GM12878 (cell line): Measurements from ENCODE around the gene ZGLP1. TPM values are rescaled to one million over a fixed set of nuclear protein-coding genes. Genes with fewer than 3 reads are reported as not detected.

Experiments used
- ATAC-seq: fragments of 200-7000 bp; cut with Tn5 transposase; 3 replicates; pipeline ENCODE4 v1.9.1; 2020; ENCODE audit warnings: mild to moderate bottlenecking, moderate library complexity
- BruUV-seq: library from RNA; stranded (reverse); fragments of 400-500 nt; replicated peaks from 2 replicates; lab custom pipeline; 2021; lab: Mats Ljungman, UMichigan
- CTCF ChIA-PET: fragments of 300-600 bp; sonication (Branson Sonifier 250); formaldehyde crosslinking; extraction: SDS; loops from one replicate; lab custom pipeline; 2021; ENCODE audit warnings: inconsistent platforms; lab: Yijun Ruan, JAX
- POLR2A ChIA-PET: fragments of 350-600 bp; formaldehyde crosslinking; extraction: SDS; loops from one replicate; lab custom pipeline; 2021; ENCODE audit warnings: inconsistent platforms; lab: Charles Lee
- RAD21 ChIA-PET: fragments of 300-600 bp; sonication (Branson Sonifier 250); formaldehyde crosslinking; loops from one replicate; lab custom pipeline; 2023; ENCODE audit warnings: antibody characterized with exemption; ENCODE audit not compliant: unreplicated experiment; lab: Charles Lee
- SMC1A ChIA-PET: fragments of 300-600 bp; sonication (Branson Sonifier 250); formaldehyde crosslinking; loops from one replicate; lab custom pipeline; 2023; ENCODE audit not compliant: unreplicated experiment, uncharacterized antibody; lab: Charles Lee
- DNase-seq: peaks from one replicate; pipeline ENCODE4 v3.0.0-alpha.2; 2011; ENCODE audit warnings: low read depth, low spot score
- FAIRE-seq: peaks from 3 replicates; lab custom pipeline; 2011; peaks lifted over from hg19 to GRCh38; lab: Jason Lieb, UNC
- H2AFZ ChIP-seq: 2 replicates; pipeline ENCODE4 v1.6.0; 2011; ENCODE audit warnings: low read depth, low read length, control low read depth; ENCODE audit not compliant: control insufficient read depth
- H3K27ac ChIP-seq: 2 replicates; pipeline ENCODE4 v1.5.1; 2011; ENCODE audit warnings: control low read depth; ENCODE audit not compliant: control insufficient read depth, insufficient read depth
- H3K27me3 ChIP-seq, 2 experiments: replicated peaks in 1 of 2; 2 replicates each; pipeline versions ENCODE4 v1.6.0 to v1.6.1; 2011; ENCODE audit warnings: low read length in 1 of 2; ENCODE audit not compliant: control insufficient read depth in 2 of 2, insufficient read depth in 2 of 2
- H3K36me3 ChIP-seq, 2 experiments: 2 replicates each; pipeline ENCODE4 v1.5.1; 2011; ENCODE audit warnings: low read length in 1 of 2; ENCODE audit not compliant: control insufficient read depth in 2 of 2, insufficient read depth in 2 of 2
- H3K4me1 ChIP-seq: 2 replicates; pipeline ENCODE4 v1.6.1; 2011; ENCODE audit warnings: mild to moderate bottlenecking, low read length, moderate library complexity, mixed read lengths; ENCODE audit not compliant: control insufficient read depth, insufficient read depth
- H3K4me2 ChIP-seq: 2 replicates; pipeline ENCODE4 v1.6.0; 2011; ENCODE audit warnings: control low read depth; ENCODE audit not compliant: control insufficient read depth, insufficient read depth
- H3K4me3 ChIP-seq: fragments of 200-600 bp; sonication (generic); 2 replicates; pipeline ENCODE4 v1.5.1; 2016
- H3K79me2 ChIP-seq: 2 replicates; pipeline ENCODE4 v1.6.0; 2011; ENCODE audit warnings: low read length; ENCODE audit not compliant: control insufficient read depth, insufficient read depth
- H3K9ac ChIP-seq: 2 replicates; pipeline ENCODE4 v1.8.0; 2011; ENCODE audit warnings: low read length, control low read depth, mixed read lengths; ENCODE audit not compliant: control insufficient read depth, insufficient read depth
- H3K9me3 ChIP-seq: replicated peaks from 3 replicates; pipeline ENCODE4 v1.5.1; 2011; ENCODE audit warnings: mild to moderate bottlenecking, low read length; ENCODE audit not compliant: control insufficient read depth, insufficient read depth
- H4K20me1 ChIP-seq: 2 replicates; pipeline ENCODE4 v1.6.0; 2011; ENCODE audit not compliant: control insufficient read depth, insufficient read depth
- BMI1 ChIP-seq: fragments of 450-650 bp; IDR thresholded peaks from 2 replicates; pipeline ENCODE4 v1.6.1; 2016; ENCODE audit warnings: mild to moderate bottlenecking, moderate library complexity, borderline replicate concordance
- CBX3 ChIP-seq: fragments of 200-600 bp; sonication (generic); IDR thresholded peaks from 2 replicates; pipeline ENCODE4 v1.6.1; 2016; ENCODE audit warnings: low read depth, borderline replicate concordance
- ESRRA ChIP-seq: IDR thresholded peaks from 2 replicates; pipeline ENCODE4 v1.6.1; 2012; ENCODE audit warnings: mild to moderate bottlenecking, low read length, improper control_type of control experiment
- IRF5 ChIP-seq: fragments of 450-650 bp; IDR thresholded peaks from 2 replicates; pipeline ENCODE4 v1.6.1; 2017; ENCODE audit warnings: borderline replicate concordance
- NFYA ChIP-seq: IDR thresholded peaks from 2 replicates; pipeline ENCODE4 v1.6.1; 2011; ENCODE audit warnings: low read depth, mild to moderate bottlenecking, low read length, improper control_type of control experiment, borderline replicate concordance
- PBX3 ChIP-seq: IDR thresholded peaks from 2 replicates; pipeline ENCODE4 v1.6.1; 2011; ENCODE audit warnings: mild to moderate bottlenecking, low read depth, low read length, moderate library complexity; ENCODE audit not compliant: insufficient replicate concordance
- POU2F2 ChIP-seq: IDR thresholded peaks from 3 replicates; pipeline ENCODE4 v1.6.1; 2011; ENCODE audit warnings: low read depth, mild to moderate bottlenecking, low read length, borderline replicate concordance
- RAD51 ChIP-seq: fragments of 450-650 bp; IDR thresholded peaks from 2 replicates; pipeline ENCODE4 v1.6.1; 2016; ENCODE audit warnings: moderate library complexity, mild to moderate bottlenecking, inconsistent platforms
- RELB ChIP-seq: fragments of 450-650 bp; IDR thresholded peaks from 2 replicates; pipeline ENCODE4 v1.6.1; 2017; ENCODE audit warnings: low read depth, mild to moderate bottlenecking, moderate library complexity
- SUZ12 ChIP-seq: fragments of 200-600 bp; sonication (generic); IDR thresholded peaks from one replicate; pipeline ENCODE4 v1.6.1; 2018; ENCODE audit warnings: antibody characterized with exemption, mild to moderate bottlenecking; ENCODE audit not compliant: unreplicated experiment
- ZBTB40 ChIP-seq: fragments of 450-650 bp; IDR thresholded peaks from 2 replicates; pipeline ENCODE4 v1.6.1; 2016; ENCODE audit warnings: mild to moderate bottlenecking, moderate library complexity, borderline replicate concordance
- WGBS: methylation state at CpG from one replicate; pipeline ENCODE4 v1.1.6; 2016; ENCODE audit warnings: low lambda C conversion rate; ENCODE audit not compliant: insufficient replicate concordance, insufficient coverage; ENCODE audit errors: missing lambda C conversion rate; 5-methylcytosine and 5-hydroxymethylcytosine counted together
- in situ Hi-C: fragments of 300-500 bp; cut with MboI; formaldehyde crosslinking; loops from 9 replicates; pipeline ENCODE4 v1.14.3; 2018; ENCODE audit warnings: mixed read lengths
- intact Hi-C: fragments of 100-400 bp; cut with micrococcal nuclease; formaldehyde crosslinking; loops from one replicate; pipeline ENCODE4 v1.14.2; 2022; ENCODE audit not compliant: unreplicated experiment
- polyA plus RNA-seq, 11 experiments: library from polyadenylated mRNA; depleted of rRNA in 4 of 11; unstranded in 6 of 11; stranded (reverse) in 5 of 11; fragments of >200 nt; fragmentation: Nextera tagmentation in 4 of 11; fragmentation: Illumina TruSeq in 1 of 11; extraction: Ambion mirVana in 4 of 11; extraction: Trizol in 1 of 11; gene quantifications; 1 replicate in 1 of 11; 2 replicates in 10 of 11; pipeline versions ENCODE4 v1.2.1 to v1.2.3, GENCODE V29; 2011 to 2016; ENCODE audit warnings: inconsistent platforms in 2 of 11, missing spikeins in 2 of 11, low read depth in 1 of 11
- total RNA-seq, 4 experiments: library from RNA; depleted of rRNA in 3 of 4; stranded (reverse); fragments of >200 nt in 3 of 4; fragmentation: Illumina TruSeq in 1 of 4; extraction: Trizol in 1 of 4; gene quantifications; 2 replicates each; pipeline versions ENCODE4 v1.2.1 to v1.2.3, GENCODE V29; 2013 to 2021

Gene ZGLP1
- total and polyA plus RNA-seq, 10 of the 15 experiments (the other 5 are each of a cell fraction or from before 2014, with no cell fraction given): 0.29 to 5.6 (median 1.3) TPM

- ChIA-PET RAD21 (no interaction called here), CTCF (no interaction called here), POLR2A (interaction anchor here (0.6 to 0.7 kb wide), 2 partner anchors 13 to 185 kb away, joined by 3 to 4 read pairs; no protein-coding TSS in a partner anchor), SMC1A (no interaction called here)
- no peaks in the 10 kb centered on the region for H3K27me3 ChIP-seq
- H3K4me2 ChIP-seq: no peak overlapping the region
- no peak overlapping the region for H3K9ac ChIP-seq
- BruUV-seq: no TSS peak
- WGBS: 68% methylated on average over 5 of the region's 5 CpGs
- TF ChIP-seq POU2F2 (no peak), NFYA (no peak), ZBTB40 (no peak), SUZ12 (no peak), CBX3 (no peak), ESRRA (no peak), RAD51 (no peak), RELB (no peak), BMI1 (no peak), PBX3 (no peak), IRF5 (no peak)
- H2AFZ ChIP-seq: no peak overlapping the region
- H3K4me3 ChIP-seq: no peak overlapping the region
- ATAC-seq: no peak
- intact Hi-C loops: no loop called here
- H3K4me1 ChIP-seq: no peaks in the 10 kb centered on the region
- in situ Hi-C loops: no loop called here
- H3K36me3 ChIP-seq: no peaks in the 10 kb centered on the region; a peak in 1 of 4 replicates
- no peaks in the 10 kb centered on the region for H3K79me2 ChIP-seq
- no peak overlapping the region for H3K27ac ChIP-seq
- no peaks in the 10 kb centered on the region for H3K9me3 ChIP-seq
- no peak for DNase-seq
- no peaks in the 10 kb centered on the region for H4K20me1 ChIP-seq
- no peak for FAIRE-seq
These were observed 3.3 kb downstream of the ZGLP1 start for GRCh38 chr19:10306327-10306726.
